ENCODE results near the gene GIMAP7. TPM values are rescaled to one million over a fixed set of nuclear protein-coding genes. Genes with fewer than 3 reads are reported as not detected.

Gene GIMAP7
- total RNA-seq, 4 donors from 2014 or later, result 15.8 to 22.0 (median 19.9) TPM

- intact Hi-C loops (cut with DNase I), result no loop called here
- peaks cover 0 to 43% (median 14%) of the 10 kb centered on the region in 4 donors for H3K36me3 ChIP-seq
Observed at GRCh38 chr7:150569245-150569955, 54.7 kb downstream of the GIMAP7 start.

More at GRCh38 chr7:150569245-150569955, 54.7 kb downstream of the GIMAP7 start:
- TF ChIP-seq POLR2A (IDR thresholded peaks at IDR 0.05; ENCODE audit: low read depth), result no peak
- TF ChIP-seq EP300 (IDR thresholded peaks at IDR 0.05), result no peak
- 61% methylated on average over 7 of the region's 7 CpGs for WGBS
- H3K4me1 ChIP-seq, result no peaks in the 10 kb centered on the region
- H3K4me3 ChIP-seq, result peak overlapping the region; percentile 45 to 61 (median 48)
- H3K27ac ChIP-seq (replicated peaks in 1 of 4), result peak overlapping the region; percentile 6 to 70 (median 49)
- H3K9me3 ChIP-seq, result peaks cover 0 to 4% (median 0%) of the 10 kb centered on the region in 4 donors
- DNase-seq (ENCODE audit: extremely low spot score), result no peak
- no peaks in the 10 kb centered on the region for H3K27me3 ChIP-seq

Other genes starting within 250 kb of the GIMAP7 start
- gene LRRC61, start 191.5 kb upstream of the GIMAP7 start, total RNA-seq, result 10 to 100 TPM in 2 of 4 donors, 1 to 10 TPM in 2; 7.9 to 16.5 (median 12.4) TPM
- gene ACTR3C, start 191.3 kb upstream of the GIMAP7 start, total RNA-seq, result 10 to 100 TPM in 1 of 4 donors, 1 to 10 TPM in 3; 4.3 to 10.1 (median 4.8) TPM
- 100 to 1,000 TPM; 143 to 193 (median 173) TPM for gene RARRES2, start 173.2 kb upstream of the GIMAP7 start, total RNA-seq
- gene REPIN1, start 146.1 kb upstream of the GIMAP7 start, total RNA-seq, result 100 to 1,000 TPM in 2 of 4 donors, 10 to 100 TPM in 2; 66.8 to 143 (median 97.7) TPM
- gene ZNF775, start 135.5 kb upstream of the GIMAP7 start, total RNA-seq, result 10 to 100 TPM in 3 of 4 donors, 1 to 10 TPM in 1; 6.6 to 19.8 (median 15.0) TPM
- 10 to 100 TPM in 3 of 4 donors, 1 to 10 TPM in 1; 7.1 to 18.5 (median 15.4) TPM for gene GIMAP8, start 64.2 kb upstream of the GIMAP7 start, total RNA-seq
- gene GIMAP4, start 52.5 kb downstream of the GIMAP7 start, total RNA-seq, result 10 to 100 TPM; 18.3 to 35.3 (median 31.1) TPM
- 10 to 100 TPM; 25.7 to 45.9 (median 37.2) TPM for gene GIMAP6, start 117.5 kb downstream of the GIMAP7 start, total RNA-seq
- gene GIMAP2, start 170.8 kb downstream of the GIMAP7 start, total RNA-seq, result 1 to 10 TPM; 5.4 to 9.7 (median 6.5) TPM
- gene GIMAP1, start 201.7 kb downstream of the GIMAP7 start, total RNA-seq, result 10 to 100 TPM in 2 of 4 donors, 1 to 10 TPM in 2; 6.6 to 13.0 (median 8.5) TPM
- 10 to 100 TPM; 26.9 to 48.2 (median 28.6) TPM for gene GIMAP5, start 222.5 kb downstream of the GIMAP7 start, total RNA-seq